ENCODE measurements around the gene LYZL6. TPM values are rescaled to one million over a fixed set of nuclear protein-coding genes. Genes with fewer than 3 reads are reported as not detected.

LYZL6 gene
- total and polyA plus RNA-seq, 10 of the 15 experiments (the other 5 are each of a cell fraction or from before 2014, with no cell fraction given): not detected

- no peak for TF ChIP-seq RUNX3 (IDR thresholded peaks at IDR 0.05; ENCODE audit: low read length)
- TF ChIP-seq MTA2 (IDR thresholded peaks at IDR 0.05; ENCODE audit: low read depth): no peak
- TF ChIP-seq, protein P1, sequence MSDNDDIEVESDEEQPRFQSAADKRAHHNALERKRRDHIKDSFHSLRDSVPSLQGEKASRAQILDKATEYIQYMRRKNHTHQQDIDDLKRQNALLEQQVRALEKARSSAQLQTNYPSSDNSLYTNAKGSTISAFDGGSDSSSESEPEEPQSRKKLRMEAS (IDR thresholded peaks at IDR 0.05; ENCODE audit: low read depth, low read length): no peak
These were observed 29.9 kb downstream of the LYZL6 start (continued) for GRCh38 chr17:35913609-35914008.

DNA sequence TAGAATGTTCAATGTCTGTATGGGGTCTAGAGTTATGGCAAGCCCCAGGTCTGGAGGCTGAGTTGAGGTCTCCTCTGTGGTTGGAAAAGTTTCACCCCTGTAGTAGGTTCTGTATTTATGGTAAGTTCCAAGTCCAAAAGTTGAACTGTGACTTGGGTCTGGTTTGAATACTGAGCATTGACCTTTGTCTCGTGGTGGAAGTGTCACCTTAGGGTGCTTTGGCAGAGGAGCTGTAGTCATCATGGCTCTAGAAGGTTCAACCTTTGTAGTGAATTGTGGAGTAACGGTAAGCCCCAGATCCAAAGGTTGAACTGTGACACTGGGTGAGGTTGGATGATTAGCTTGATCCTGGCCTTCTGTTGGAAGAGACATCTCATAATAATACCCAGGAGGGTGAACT is 30.6 kb downstream of the LYZL6 start:
- Histone ChIP-seq H3K9ac (ENCODE audit: control insufficient read depth, insufficient read depth, low read length) (no peak overlapping the region), H3K27me3 (replicated peaks in 1 of 2; ENCODE audit: control insufficient read depth in 2 of 2, insufficient read depth in 2 of 2, low read length in 1 of 2) (no peaks in the 10 kb centered on the region), H3K79me2 (ENCODE audit: control insufficient read depth, insufficient read depth, low read length) (no peaks in the 10 kb centered on the region), H4K20me1 (ENCODE audit: control insufficient read depth, insufficient read depth) (no peaks in the 10 kb centered on the region), H3K4me3 (no peak overlapping the region), H3K4me2 (ENCODE audit: control insufficient read depth, insufficient read depth) (no peak overlapping the region), H3K36me3 (ENCODE audit: control insufficient read depth in 2 of 2, insufficient read depth in 2 of 2, low read length in 1 of 2) (no peaks in the 10 kb centered on the region), H3K27ac (ENCODE audit: control insufficient read depth, insufficient read depth) (no peak overlapping the region), H3K9me3 (replicated peaks; ENCODE audit: control insufficient read depth, insufficient read depth, low read length) (no peaks in the 10 kb centered on the region), H3K4me1 (ENCODE audit: control insufficient read depth, insufficient read depth, low read length) (no peaks in the 10 kb centered on the region), H2AFZ (ENCODE audit: control insufficient read depth, low read depth, low read length) (no peak overlapping the region)
- ChIA-PET SMC1A (ENCODE audit: uncharacterized antibody, unreplicated experiment) (interaction anchor here (0.7 to 1.2 kb wide), 4 partner anchors 10 to 63 kb away, joined by 3 to 5 read pairs (median 4); no protein-coding TSS in a partner anchor), CTCF (interaction anchor here (1.3 kb wide), 1 partner anchor 11 kb away, joined by 3 read pairs; no protein-coding TSS in a partner anchor), RAD21 (ENCODE audit: unreplicated experiment) (no interaction called here), POLR2A (no interaction called here)
- in situ Hi-C loops (cut with MboI): no loop called here
- no peak for DNase-seq (ENCODE audit: low read depth, low spot score)
- ATAC-seq: no peak
- no TSS peak for BruUV-seq (replicated peaks)
- no peak for FAIRE-seq
- TF ChIP-seq, protein P2, sequence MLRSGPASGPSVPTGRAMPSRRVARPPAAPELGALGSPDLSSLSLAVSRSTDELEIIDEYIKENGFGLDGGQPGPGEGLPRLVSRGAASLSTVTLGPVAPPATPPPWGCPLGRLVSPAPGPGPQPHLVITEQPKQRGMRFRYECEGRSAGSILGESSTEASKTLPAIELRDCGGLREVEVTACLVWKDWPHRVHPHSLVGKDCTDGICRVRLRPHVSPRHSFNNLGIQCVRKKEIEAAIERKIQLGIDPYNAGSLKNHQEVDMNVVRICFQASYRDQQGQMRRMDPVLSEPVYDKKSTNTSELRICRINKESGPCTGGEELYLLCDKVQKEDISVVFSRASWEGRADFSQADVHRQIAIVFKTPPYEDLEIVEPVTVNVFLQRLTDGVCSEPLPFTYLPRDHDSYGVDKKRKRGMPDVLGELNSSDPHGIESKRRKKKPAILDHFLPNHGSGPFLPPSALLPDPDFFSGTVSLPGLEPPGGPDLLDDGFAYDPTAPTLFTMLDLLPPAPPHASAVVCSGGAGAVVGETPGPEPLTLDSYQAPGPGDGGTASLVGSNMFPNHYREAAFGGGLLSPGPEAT (IDR thresholded peaks at IDR 0.05; ENCODE audit: low read depth): no peak
- TF ChIP-seq, protein P3, sequence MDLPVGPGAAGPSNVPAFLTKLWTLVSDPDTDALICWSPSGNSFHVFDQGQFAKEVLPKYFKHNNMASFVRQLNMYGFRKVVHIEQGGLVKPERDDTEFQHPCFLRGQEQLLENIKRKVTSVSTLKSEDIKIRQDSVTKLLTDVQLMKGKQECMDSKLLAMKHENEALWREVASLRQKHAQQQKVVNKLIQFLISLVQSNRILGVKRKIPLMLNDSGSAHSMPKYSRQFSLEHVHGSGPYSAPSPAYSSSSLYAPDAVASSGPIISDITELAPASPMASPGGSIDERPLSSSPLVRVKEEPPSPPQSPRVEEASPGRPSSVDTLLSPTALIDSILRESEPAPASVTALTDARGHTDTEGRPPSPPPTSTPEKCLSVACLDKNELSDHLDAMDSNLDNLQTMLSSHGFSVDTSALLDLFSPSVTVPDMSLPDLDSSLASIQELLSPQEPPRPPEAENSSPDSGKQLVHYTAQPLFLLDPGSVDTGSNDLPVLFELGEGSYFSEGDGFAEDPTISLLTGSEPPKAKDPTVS (IDR thresholded peaks at IDR 0.05; ENCODE audit: low read depth, low read length): no peak
- TF ChIP-seq SIX5 (IDR thresholded peaks at IDR 0.05; ENCODE audit: low read depth, low read length, severe bottlenecking) (no peak), RAD51 (IDR thresholded peaks at IDR 0.05) (no peak), NFXL1 (IDR thresholded peaks at IDR 0.05; ENCODE audit: borderline replicate concordance) (no peak), HDGF (IDR thresholded peaks at IDR 0.05) (no peak), ATF3 (IDR thresholded peaks at IDR 0.05; ENCODE audit: borderline replicate concordance, extremely low read depth, low read depth, low read length) (no peak), TCF3 (IDR thresholded peaks at IDR 0.05; ENCODE audit: borderline replicate concordance, insufficient read depth, low read depth, low read length) (no peak), MEF2B (IDR thresholded peaks at IDR 0.05; ENCODE audit: partially characterized antibody, poor library complexity, severe bottlenecking) (no peak), CBFB (IDR thresholded peaks at IDR 0.05; ENCODE audit: low read depth) (no peak), MYC (IDR thresholded peaks at IDR 0.05; ENCODE audit: insufficient read depth, insufficient read length, insufficient replicate concordance, low read length, severe bottlenecking) (no peak), HCFC1 (IDR thresholded peaks at IDR 0.05; ENCODE audit: low read length) (no peak), FOS (IDR thresholded peaks at IDR 0.05; ENCODE audit: borderline replicate concordance, extremely low read depth, insufficient read length) (no peak)
- intact Hi-C loops (cut with micrococcal nuclease; ENCODE audit: unreplicated experiment): no loop called here
- 16% methylated on average over 2 of the region's 2 CpGs for WGBS (ENCODE audit: insufficient coverage, insufficient replicate concordance, low lambda C conversion rate, missing lambda C conversion rate)
